Measurements from ENCODE around the gene REN. TPM values are rescaled to one million over a fixed set of nuclear protein-coding genes. Genes with fewer than 3 reads are reported as not detected.

REN gene
- total RNA-seq, 1 donor from 2014 or later = not detected

- no peak for DNase-seq (ENCODE audit: low read depth, low spot score)
These were observed 55.1 kb downstream of the REN start for GRCh38 chr1:204110894-204111633.

GRCh38 chr1:204108312-204109141, 57.6 kb downstream of the REN start:
- DNase-seq (ENCODE audit: low read depth, low spot score) = peak; percentile 29

- DNase-seq (ENCODE audit: low read depth, low spot score) = no peak
These were observed 58.2 kb downstream of the REN start for GRCh38 chr1:204107892-204108291.

- no peak for DNase-seq (ENCODE audit: low read depth, low spot score)
These were observed 59.3 kb downstream of the REN start for GRCh38 chr1:204106825-204107224.

- DNase-seq (ENCODE audit: low read depth, low spot score) = no peak
These were observed 61.0 kb downstream of the REN start for GRCh38 chr1:204105131-204105515.

Other genes starting within 250 kb of the REN start
- 9.1 and 10.1 TPM in 2 replicates for gene SOX13, start 93.2 kb downstream of the REN start, total RNA-seq
- gene ETNK2, start 14.3 kb downstream of the REN start, total RNA-seq = 13.5 and 14.2 TPM in 2 replicates
- 0.67 and 0.79 TPM in 2 replicates for gene KISS1, start 30.2 kb upstream of the REN start, total RNA-seq
- not detected in 2 replicates for gene GOLT1A, start 47.7 kb upstream of the REN start, total RNA-seq
- gene PLEKHA6, start 193.6 kb upstream of the REN start, total RNA-seq = 5.7 and 6.8 TPM in 2 replicates
- 34.6 and 37.5 TPM in 2 replicates for gene PPP1R15B, start 245.5 kb upstream of the REN start, total RNA-seq

Data from pulmonary artery endothelial cell (primary cell).